Measurements from ENCODE around the gene NINJ2. TPM values are rescaled to one million over a fixed set of nuclear protein-coding genes. Genes with fewer than 3 reads are reported as not detected.

NINJ2 gene
- total RNA-seq, 1 donor from 2014 or later, result 0.76 TPM

DNA sequence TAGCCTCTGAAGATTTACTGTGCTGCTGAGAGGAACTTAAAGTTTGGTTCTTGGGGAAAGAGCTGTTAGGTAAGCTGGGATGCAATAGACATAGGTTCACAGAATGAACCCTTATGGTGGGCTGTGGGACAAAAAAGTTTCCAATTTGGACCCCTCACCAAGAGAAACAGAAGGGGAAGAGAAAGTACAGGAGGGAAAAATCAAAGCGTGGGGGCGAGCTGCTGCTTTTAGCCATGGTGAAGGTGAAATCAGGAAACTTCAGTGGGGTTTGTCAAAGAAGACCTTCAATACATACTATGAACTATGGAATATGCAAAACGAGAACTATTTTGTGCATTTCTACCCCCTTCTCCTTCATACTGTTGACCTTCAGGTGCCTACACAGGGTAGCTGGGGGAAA lies 10.6 kb upstream of the NINJ2 start:
- H3K9me3 Mint-ChIP-seq (ENCODE audit: unreplicated experiment), result no peaks in the 10 kb centered on the region
- no peaks in the 10 kb centered on the region for H3K4me1 Mint-ChIP-seq (ENCODE audit: low read depth, unreplicated experiment)
- H3K4me3 Mint-ChIP-seq (ENCODE audit: unreplicated experiment), result no peak overlapping the region
- DNase-seq, result no peak
- H3K36me3 Mint-ChIP-seq (ENCODE audit: unreplicated experiment), result no peaks in the 10 kb centered on the region
- TF ChIP-seq, protein P1, sequence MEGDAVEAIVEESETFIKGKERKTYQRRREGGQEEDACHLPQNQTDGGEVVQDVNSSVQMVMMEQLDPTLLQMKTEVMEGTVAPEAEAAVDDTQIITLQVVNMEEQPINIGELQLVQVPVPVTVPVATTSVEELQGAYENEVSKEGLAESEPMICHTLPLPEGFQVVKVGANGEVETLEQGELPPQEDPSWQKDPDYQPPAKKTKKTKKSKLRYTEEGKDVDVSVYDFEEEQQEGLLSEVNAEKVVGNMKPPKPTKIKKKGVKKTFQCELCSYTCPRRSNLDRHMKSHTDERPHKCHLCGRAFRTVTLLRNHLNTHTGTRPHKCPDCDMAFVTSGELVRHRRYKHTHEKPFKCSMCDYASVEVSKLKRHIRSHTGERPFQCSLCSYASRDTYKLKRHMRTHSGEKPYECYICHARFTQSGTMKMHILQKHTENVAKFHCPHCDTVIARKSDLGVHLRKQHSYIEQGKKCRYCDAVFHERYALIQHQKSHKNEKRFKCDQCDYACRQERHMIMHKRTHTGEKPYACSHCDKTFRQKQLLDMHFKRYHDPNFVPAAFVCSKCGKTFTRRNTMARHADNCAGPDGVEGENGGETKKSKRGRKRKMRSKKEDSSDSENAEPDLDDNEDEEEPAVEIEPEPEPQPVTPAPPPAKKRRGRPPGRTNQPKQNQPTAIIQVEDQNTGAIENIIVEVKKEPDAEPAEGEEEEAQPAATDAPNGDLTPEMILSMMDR (IDR thresholded peaks at IDR 0.05; ENCODE audit: partially characterized antibody, unreplicated experiment), result no peak
- peaks cover 2% of the 10 kb centered on the region for H3K27me3 Mint-ChIP-seq (ENCODE audit: unreplicated experiment)
- H3K27ac Mint-ChIP-seq (ENCODE audit: unreplicated experiment), result no peak overlapping the region

DNA sequence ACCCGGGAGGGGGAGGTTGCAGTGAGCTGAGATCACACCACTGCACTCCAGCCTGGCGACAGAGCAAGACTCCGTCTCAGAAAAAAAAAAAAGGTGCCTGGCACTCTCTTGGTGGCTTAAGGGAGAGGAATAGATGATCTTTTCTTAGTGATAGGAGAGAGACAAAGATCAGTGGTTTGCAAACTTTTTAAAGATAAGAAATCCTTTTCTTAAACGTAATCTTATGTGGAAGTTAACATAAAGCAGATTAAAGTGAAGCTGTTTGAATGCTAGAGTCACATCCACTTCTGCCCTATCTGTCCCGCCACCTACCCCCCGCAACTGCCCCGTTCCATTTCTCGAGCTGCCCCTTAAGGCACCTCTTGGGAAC lies 6.3 kb upstream of the NINJ2 start:
- Mint-ChIP-seq H3K4me1 (ENCODE audit: low read depth, unreplicated experiment) (no peaks in the 10 kb centered on the region), H3K27ac (ENCODE audit: unreplicated experiment) (no peak overlapping the region), H3K27me3 (ENCODE audit: unreplicated experiment) (peaks cover 2% of the 10 kb centered on the region), H3K4me3 (ENCODE audit: unreplicated experiment) (no peak overlapping the region), H3K9me3 (ENCODE audit: unreplicated experiment) (peaks cover 3% of the 10 kb centered on the region), H3K36me3 (ENCODE audit: unreplicated experiment) (no peaks in the 10 kb centered on the region)
- no peak for DNase-seq
- TF ChIP-seq, protein P1 (IDR thresholded peaks at IDR 0.05; ENCODE audit: partially characterized antibody, unreplicated experiment), result no peak

DNA sequence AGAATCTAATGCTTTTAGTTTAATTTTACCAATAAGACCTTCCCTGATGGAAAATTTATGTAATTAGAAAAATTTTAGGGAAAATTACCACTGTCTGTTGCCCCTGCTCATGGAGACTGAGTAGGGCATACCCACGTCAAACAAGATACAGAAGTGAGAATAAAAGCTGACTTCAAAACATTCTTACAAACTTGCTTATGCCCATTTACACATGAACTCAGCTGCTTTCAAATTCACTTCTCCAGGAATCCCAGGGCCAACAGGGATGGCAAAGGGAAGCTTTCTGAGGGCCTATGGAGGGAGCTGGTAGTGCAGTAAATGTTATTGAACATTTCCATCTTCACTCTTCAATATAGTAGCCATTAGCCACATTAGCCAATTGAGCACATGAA lies 4.8 kb upstream of the NINJ2 start:
- Mint-ChIP-seq H3K9me3 (ENCODE audit: unreplicated experiment) (peaks cover 6% of the 10 kb centered on the region), H3K27me3 (ENCODE audit: unreplicated experiment) (peaks cover 2% of the 10 kb centered on the region), H3K4me1 (ENCODE audit: low read depth, unreplicated experiment) (no peaks in the 10 kb centered on the region), H3K36me3 (ENCODE audit: unreplicated experiment) (no peaks in the 10 kb centered on the region), H3K4me3 (ENCODE audit: unreplicated experiment) (no peak overlapping the region), H3K27ac (ENCODE audit: unreplicated experiment) (no peak overlapping the region)
- DNase-seq, result no peak
- TF ChIP-seq, protein P1 (IDR thresholded peaks at IDR 0.05; ENCODE audit: partially characterized antibody, unreplicated experiment), result no peak

DNA sequence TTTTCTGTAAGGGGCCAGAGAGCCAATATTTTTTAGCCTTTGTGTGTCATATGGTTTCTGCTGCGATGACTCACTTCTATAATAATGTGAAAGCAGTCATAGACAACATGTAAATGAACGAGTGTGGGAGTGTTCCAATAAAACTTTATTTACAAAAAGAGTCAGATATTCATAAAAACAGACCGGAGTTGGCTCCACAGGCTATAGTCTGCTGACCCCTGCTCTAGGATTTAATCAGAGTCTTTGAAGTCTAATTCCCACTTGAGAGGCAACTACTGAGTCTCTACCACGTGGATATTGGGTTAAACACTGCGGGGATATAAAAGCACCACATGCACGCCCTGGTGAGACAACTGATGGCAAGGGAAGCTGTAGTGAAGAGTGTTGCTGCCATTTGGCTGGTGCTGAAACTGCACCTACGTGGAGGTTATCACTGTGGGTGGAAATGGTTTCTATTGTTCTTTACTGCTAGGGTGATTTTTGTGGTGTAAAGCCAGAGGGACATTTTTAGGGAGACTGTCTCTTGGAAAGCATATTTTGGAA lies 3.6 kb upstream of the NINJ2 start:
- H3K9me3 Mint-ChIP-seq (ENCODE audit: unreplicated experiment), result peaks cover 6% of the 10 kb centered on the region
- no peaks in the 10 kb centered on the region for H3K4me1 Mint-ChIP-seq (ENCODE audit: low read depth, unreplicated experiment)
- H3K36me3 Mint-ChIP-seq (ENCODE audit: unreplicated experiment), result no peaks in the 10 kb centered on the region
- H3K27ac Mint-ChIP-seq (ENCODE audit: unreplicated experiment), result no peak overlapping the region
- H3K4me3 Mint-ChIP-seq (ENCODE audit: unreplicated experiment), result no peak overlapping the region
- peaks cover 2% of the 10 kb centered on the region for H3K27me3 Mint-ChIP-seq (ENCODE audit: unreplicated experiment)
- DNase-seq, result no peak
- TF ChIP-seq, protein P1 (IDR thresholded peaks at IDR 0.05; ENCODE audit: partially characterized antibody, unreplicated experiment), result no peak

DNA sequence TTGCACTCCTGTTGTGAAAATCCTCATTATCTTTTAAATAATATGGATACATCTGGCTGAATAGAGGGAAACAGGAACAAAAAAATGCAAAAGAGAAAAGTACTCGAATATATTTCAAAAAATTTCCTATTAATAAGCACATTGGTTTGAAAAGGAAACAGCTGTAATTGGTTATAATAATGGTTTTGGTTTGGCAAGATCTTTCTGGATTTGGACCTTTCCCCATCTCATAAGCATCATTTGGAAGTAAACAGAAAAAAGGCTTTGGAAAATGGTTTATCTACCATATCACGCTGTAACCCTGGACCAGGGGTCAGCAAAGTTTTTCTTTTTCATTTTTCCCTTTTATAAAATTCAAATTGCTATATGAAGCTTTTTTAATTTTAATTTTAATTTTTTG lies 2.8 kb upstream of the NINJ2 start:
- H3K4me1 Mint-ChIP-seq (ENCODE audit: low read depth, unreplicated experiment), result no peaks in the 10 kb centered on the region
- H3K9me3 Mint-ChIP-seq (ENCODE audit: unreplicated experiment), result peaks cover 6% of the 10 kb centered on the region
- no peaks in the 10 kb centered on the region for H3K36me3 Mint-ChIP-seq (ENCODE audit: unreplicated experiment)
- TF ChIP-seq, protein P1 (IDR thresholded peaks at IDR 0.05; ENCODE audit: partially characterized antibody, unreplicated experiment), result no peak
- H3K4me3 Mint-ChIP-seq (ENCODE audit: unreplicated experiment), result no peak overlapping the region
- DNase-seq, result no peak
- H3K27me3 Mint-ChIP-seq (ENCODE audit: unreplicated experiment), result peaks cover 2% of the 10 kb centered on the region
- H3K27ac Mint-ChIP-seq (ENCODE audit: unreplicated experiment), result no peak overlapping the region
